ENCODE data around the gene STK35.

The STK35 gene

DNA sequence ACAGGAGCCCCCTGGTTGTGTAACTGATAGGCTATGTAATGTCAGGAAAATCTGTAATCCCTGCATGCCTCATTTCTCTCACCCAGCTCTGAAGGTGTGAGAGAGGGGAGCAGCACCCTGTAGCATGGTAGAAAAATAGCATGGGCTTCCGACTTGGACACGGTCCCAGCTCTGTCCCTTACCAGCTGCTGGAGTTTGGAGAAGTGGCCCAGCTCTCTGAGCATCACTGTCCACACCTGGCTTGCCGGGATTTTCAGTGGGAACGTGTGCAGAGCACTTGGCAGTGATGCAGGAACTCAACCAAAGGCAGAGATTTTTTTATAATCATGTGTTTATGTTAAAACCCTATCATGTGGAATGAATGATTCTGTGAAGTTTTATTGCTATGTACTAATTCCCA is 34.6 kb downstream of the STK35 start:
- Histone ChIP-seq H3K79me1 (ENCODE audit: low read length) (peaks cover 34% of the 10 kb centered on the region), H2BK120ac (ENCODE audit: insufficient read depth, low read length, poor library complexity) (peak overlapping the region; percentile 37), H3K9me3 (ENCODE audit: insufficient read depth, low read depth, low read length) (no peaks in the 10 kb centered on the region), H2AFZ (ENCODE audit: insufficient read depth, low read length, poor library complexity) (no peak overlapping the region), H3K36me3 (ENCODE audit: control insufficient read depth in 1 of 2, insufficient read depth in 2 of 2, low read length in 2 of 2) (no peaks in the 10 kb centered on the region), H2AK5ac (ENCODE audit: low read length) (peak overlapping the region; percentile 24), H3K27me3 (ENCODE audit: insufficient read depth, low read length) (no peaks in the 10 kb centered on the region), H3K27ac (ENCODE audit: low read depth, low read length) (no peak overlapping the region), H3K79me2 (ENCODE audit: control insufficient read depth, insufficient read depth, low read length, poor library complexity) (peaks cover 8% of the 10 kb centered on the region), H4K12ac (ENCODE audit: low read depth, low read length) (no peak overlapping the region), H3K4me3 (ENCODE audit: low read depth, low read length) (no peak overlapping the region), H4K8ac (ENCODE audit: low read depth, low read length) (no peak overlapping the region), H3K23ac (ENCODE audit: low read length) (no peak overlapping the region), H4K91ac (ENCODE audit: low read depth, low read length) (peak overlapping the region; percentile 78), H3K14ac (ENCODE audit: low read length) (no peak overlapping the region), H3K9ac (ENCODE audit: low read length) (no peak overlapping the region), H3K4ac (ENCODE audit: low read depth, low read length) (peak overlapping the region; percentile 46), H2BK12ac (ENCODE audit: low read length) (peak overlapping the region; percentile 16), H3K18ac (ENCODE audit: low read length) (peak overlapping the region; percentile 49), H3K4me1 (ENCODE audit: control insufficient read depth in 1 of 2, insufficient read depth in 2 of 2, low read length in 2 of 2) (peaks cover 35 to 43% of the 10 kb centered on the region in 2 experiments), H3K4me2 (ENCODE audit: low read length) (no peak overlapping the region), H2BK5ac (ENCODE audit: low read depth, low read length, poor library complexity) (no peak overlapping the region)
- no CpG with 5 or more reads among the region's 4 CpGs for WGBS (ENCODE audit: extremely low coverage, insufficient coverage, insufficient read length)
- no peak for DNase-seq

DNA sequence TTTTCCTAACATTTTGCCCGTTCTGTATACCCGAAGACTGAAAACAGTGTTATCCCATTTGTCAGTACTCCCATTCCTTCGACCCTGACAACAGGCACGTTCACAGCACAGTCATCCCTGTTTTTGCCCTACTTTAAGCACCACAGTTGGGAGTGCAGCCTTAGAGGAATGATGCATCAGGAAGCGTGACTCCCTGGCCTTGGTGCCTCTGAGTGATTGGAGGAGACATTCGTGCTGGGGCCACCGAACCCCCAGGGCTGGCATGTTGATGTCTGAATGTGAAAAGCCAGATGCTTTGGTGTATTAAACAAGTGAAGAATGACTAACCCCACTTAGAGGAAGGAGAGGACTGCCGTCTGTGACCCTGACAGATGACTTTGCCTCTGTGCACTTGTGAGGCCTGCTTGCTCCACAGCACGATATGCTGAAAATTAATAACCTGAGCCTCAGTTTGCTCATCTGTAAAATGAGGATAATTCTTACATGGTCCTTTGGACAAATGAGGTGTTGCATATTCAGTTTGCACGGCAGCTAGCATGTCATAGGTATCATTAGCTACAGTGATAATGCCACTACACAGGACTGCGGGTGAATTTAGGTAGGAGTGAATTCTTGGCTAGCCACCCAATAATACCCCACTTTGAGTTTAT is 36.0 kb downstream of the STK35 start:
- H3K79me1 ChIP-seq (ENCODE audit: low read length), result peaks cover 27% of the 10 kb centered on the region
- peaks cover 29 to 33% of the 10 kb centered on the region in 2 experiments for H3K4me1 ChIP-seq (ENCODE audit: control insufficient read depth in 1 of 2, insufficient read depth in 2 of 2, low read length in 2 of 2)

GRCh38 chr20:2138396-2138795 is 36.8 kb downstream of the STK35 start:
- H3K36me3 ChIP-seq (ENCODE audit: control insufficient read depth in 1 of 2, insufficient read depth in 2 of 2, low read length in 2 of 2), result peaks cover 0 to 3% of the 10 kb centered on the region in 2 experiments
- no peak overlapping the region for H2BK5ac ChIP-seq (ENCODE audit: low read depth, low read length, poor library complexity)
- H3K23ac ChIP-seq (ENCODE audit: low read length), result no peak overlapping the region
- H3K9ac ChIP-seq (ENCODE audit: low read length), result no peak overlapping the region
- DNase-seq, result no peak
- no peak overlapping the region for H2AFZ ChIP-seq (ENCODE audit: insufficient read depth, low read length, poor library complexity)
- H3K14ac ChIP-seq (ENCODE audit: low read length), result no peak overlapping the region
- peaks cover 8% of the 10 kb centered on the region for H3K79me2 ChIP-seq (ENCODE audit: control insufficient read depth, insufficient read depth, low read length, poor library complexity)
- peaks cover 22% of the 10 kb centered on the region for H3K79me1 ChIP-seq (ENCODE audit: low read length)
- no peaks in the 10 kb centered on the region for H3K27me3 ChIP-seq (ENCODE audit: insufficient read depth, low read length)
- H3K4ac ChIP-seq (ENCODE audit: low read depth, low read length), result no peak overlapping the region
- H3K4me3 ChIP-seq (ENCODE audit: low read depth, low read length), result no peak overlapping the region
- H4K8ac ChIP-seq (ENCODE audit: low read depth, low read length), result no peak overlapping the region
- H4K91ac ChIP-seq (ENCODE audit: low read depth, low read length), result no peak overlapping the region
- no peak overlapping the region for H2AK5ac ChIP-seq (ENCODE audit: low read length)
- H3K27ac ChIP-seq (ENCODE audit: low read depth, low read length), result no peak overlapping the region
- no peak overlapping the region for H2BK120ac ChIP-seq (ENCODE audit: insufficient read depth, low read length, poor library complexity)
- no peak overlapping the region for H3K18ac ChIP-seq (ENCODE audit: low read length)
- no peaks in the 10 kb centered on the region for H3K9me3 ChIP-seq (ENCODE audit: insufficient read depth, low read depth, low read length)
- no peak overlapping the region for H4K12ac ChIP-seq (ENCODE audit: low read depth, low read length)
- no CpG with 5 or more reads among the region's 2 CpGs for WGBS (ENCODE audit: extremely low coverage, insufficient coverage, insufficient read length)
- peaks cover 25 to 27% of the 10 kb centered on the region in 2 experiments for H3K4me1 ChIP-seq (ENCODE audit: control insufficient read depth in 1 of 2, insufficient read depth in 2 of 2, low read length in 2 of 2)
- H3K4me2 ChIP-seq (ENCODE audit: low read length), result no peak overlapping the region
- no peak overlapping the region for H2BK12ac ChIP-seq (ENCODE audit: low read length)

More for the DNA sequence above, 36.0 kb downstream of the STK35 start:
- Histone ChIP-seq H3K36me3 (ENCODE audit: control insufficient read depth in 1 of 2, insufficient read depth in 2 of 2, low read length in 2 of 2) (peaks cover 0 to 3% of the 10 kb centered on the region in 2 experiments), H3K14ac (ENCODE audit: low read length) (no peak overlapping the region), H3K4ac (ENCODE audit: low read depth, low read length) (no peak overlapping the region), H3K4me3 (ENCODE audit: low read depth, low read length) (no peak overlapping the region), H3K23ac (ENCODE audit: low read length) (no peak overlapping the region), H2BK120ac (ENCODE audit: insufficient read depth, low read length, poor library complexity) (no peak overlapping the region), H4K91ac (ENCODE audit: low read depth, low read length) (no peak overlapping the region), H3K9ac (ENCODE audit: low read length) (no peak overlapping the region), H3K27me3 (ENCODE audit: insufficient read depth, low read length) (no peaks in the 10 kb centered on the region), H2BK12ac (ENCODE audit: low read length) (no peak overlapping the region), H2BK5ac (ENCODE audit: low read depth, low read length, poor library complexity) (no peak overlapping the region), H4K8ac (ENCODE audit: low read depth, low read length) (no peak overlapping the region), H3K4me2 (ENCODE audit: low read length) (no peak overlapping the region), H3K79me2 (ENCODE audit: control insufficient read depth, insufficient read depth, low read length, poor library complexity) (peaks cover 8% of the 10 kb centered on the region), H2AK5ac (ENCODE audit: low read length) (no peak overlapping the region), H3K27ac (ENCODE audit: low read depth, low read length) (no peak overlapping the region), H3K18ac (ENCODE audit: low read length) (no peak overlapping the region), H4K12ac (ENCODE audit: low read depth, low read length) (no peak overlapping the region), H3K9me3 (ENCODE audit: insufficient read depth, low read depth, low read length) (no peaks in the 10 kb centered on the region), H2AFZ (ENCODE audit: insufficient read depth, low read length, poor library complexity) (no peak overlapping the region)
- no CpG with 5 or more reads among the region's 11 CpGs for WGBS (ENCODE audit: extremely low coverage, insufficient coverage, insufficient read length)
- no peak for DNase-seq

DNA sequence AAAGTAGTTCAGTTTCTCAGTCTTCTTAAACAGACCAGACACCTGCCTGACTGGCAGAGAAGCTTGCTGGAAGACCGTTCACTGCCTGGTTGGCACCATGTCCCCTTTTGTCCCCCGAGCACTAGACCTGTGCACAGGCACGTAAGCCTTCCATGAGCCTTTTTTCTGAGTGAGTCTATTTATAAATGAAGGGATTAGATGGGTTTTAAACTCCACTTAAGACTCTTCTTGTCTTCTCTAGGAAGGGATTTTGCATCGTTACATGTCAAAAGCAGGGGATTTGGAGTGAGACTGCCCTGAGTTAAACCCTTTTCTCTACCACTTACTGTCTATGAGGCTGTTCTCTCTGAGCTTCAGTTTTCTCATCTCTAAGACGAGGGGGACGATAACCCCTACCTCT is 37.6 kb downstream of the STK35 start:
- no peak overlapping the region for H2AK5ac ChIP-seq (ENCODE audit: low read length)
- H4K12ac ChIP-seq (ENCODE audit: low read depth, low read length), result no peak overlapping the region
- no CpG with 5 or more reads among the region's 6 CpGs for WGBS (ENCODE audit: extremely low coverage, insufficient coverage, insufficient read length)
- no peak overlapping the region for H4K8ac ChIP-seq (ENCODE audit: low read depth, low read length)
- H2BK12ac ChIP-seq (ENCODE audit: low read length), result no peak overlapping the region
- H2BK120ac ChIP-seq (ENCODE audit: insufficient read depth, low read length, poor library complexity), result no peak overlapping the region
- no peaks in the 10 kb centered on the region for H3K9me3 ChIP-seq (ENCODE audit: insufficient read depth, low read depth, low read length)
- H3K4me3 ChIP-seq (ENCODE audit: low read depth, low read length), result no peak overlapping the region
- no peak overlapping the region for H3K4me2 ChIP-seq (ENCODE audit: low read length)
- no peak overlapping the region for H3K14ac ChIP-seq (ENCODE audit: low read length)
- H3K36me3 ChIP-seq (ENCODE audit: control insufficient read depth in 1 of 2, insufficient read depth in 2 of 2, low read length in 2 of 2), result peaks cover 3 to 7% of the 10 kb centered on the region in 2 experiments
- no peaks in the 10 kb centered on the region for H3K27me3 ChIP-seq (ENCODE audit: insufficient read depth, low read length)
- no peak overlapping the region for H3K4ac ChIP-seq (ENCODE audit: low read depth, low read length)
- peaks cover 19 to 22% of the 10 kb centered on the region in 2 experiments for H3K4me1 ChIP-seq (ENCODE audit: control insufficient read depth in 1 of 2, insufficient read depth in 2 of 2, low read length in 2 of 2)
- H3K27ac ChIP-seq (ENCODE audit: low read depth, low read length), result no peak overlapping the region
- H3K23ac ChIP-seq (ENCODE audit: low read length), result no peak overlapping the region
- peaks cover 16% of the 10 kb centered on the region for H3K79me1 ChIP-seq (ENCODE audit: low read length)
- no peak overlapping the region for H4K91ac ChIP-seq (ENCODE audit: low read depth, low read length)
- no peak overlapping the region for H2AFZ ChIP-seq (ENCODE audit: insufficient read depth, low read length, poor library complexity)
- no peak overlapping the region for H3K9ac ChIP-seq (ENCODE audit: low read length)
- no peak for DNase-seq
- no peak overlapping the region for H3K18ac ChIP-seq (ENCODE audit: low read length)
- peaks cover 6% of the 10 kb centered on the region for H3K79me2 ChIP-seq (ENCODE audit: control insufficient read depth, insufficient read depth, low read length, poor library complexity)
- H2BK5ac ChIP-seq (ENCODE audit: low read depth, low read length, poor library complexity), result no peak overlapping the region

All from trophoblast cell (in vitro differentiated cells and primary cell).